OCI-LY7 (cell line): Measurements from ENCODE around the gene IQGAP3. TPM values are rescaled to one million over a fixed set of nuclear protein-coding genes. Genes with fewer than 3 reads are reported as not detected.

Experiments
- BruUV-seq: library from RNA; stranded (reverse); fragments of 400-500 nt; replicated peaks from 2 replicates; lab custom pipeline; 2021; lab: Mats Ljungman, UMichigan
- CTCF ChIA-PET: fragments of 300-600 bp; sonication (Branson Sonifier 250); formaldehyde crosslinking; loops from one replicate; lab custom pipeline; 2022; ENCODE audit warnings: antibody characterized with exemption; ENCODE audit not compliant: unreplicated experiment; lab: Charles Lee
- POLR2A ChIA-PET: fragments of 300-600 bp; sonication (Branson Sonifier 250); formaldehyde crosslinking; loops from one replicate; lab custom pipeline; 2022; ENCODE audit warnings: antibody characterized with exemption; lab: Charles Lee
- DNase-seq: peaks from one replicate; pipeline ENCODE4 v3.0.0-alpha.2; 2015; ENCODE audit warnings: low spot score
- H2AFZ ChIP-seq: fragments of 200-600 bp; sonication (generic), shearing (Covaris generic); 2 replicates; pipeline ENCODE4 v1.6.1; 2014; ENCODE audit warnings: mild to moderate bottlenecking, antibody characterized with exemption, low read length, moderate library complexity
- H3K27ac ChIP-seq: fragments of 200-600 bp; sonication (generic); 2 replicates; pipeline ENCODE4 v1.5.1; 2014; ENCODE audit warnings: mixed run types, low read depth, mild to moderate bottlenecking, moderate library complexity, low read length, inconsistent platforms; ENCODE audit not compliant: poor library complexity, severe bottlenecking
- H3K36me3 ChIP-seq: fragments of 200-600 bp; sonication (generic); 2 replicates; pipeline ENCODE4 v1.6.1; 2014; ENCODE audit warnings: mild to moderate bottlenecking, antibody characterized with exemption, low read length, moderate library complexity, mixed read lengths; ENCODE audit not compliant: insufficient read depth
- H3K4me1 ChIP-seq: fragments of 200-600 bp; sonication (generic); 2 replicates; pipeline ENCODE4 v1.5.1; 2014; ENCODE audit warnings: mild to moderate bottlenecking, low read length; ENCODE audit not compliant: insufficient read depth, poor library complexity, severe bottlenecking
- H3K4me2 ChIP-seq: fragments of 200-600 bp; sonication (generic); 2 replicates; pipeline ENCODE4 v1.6.1; 2014; ENCODE audit warnings: mild to moderate bottlenecking, low read length
- H3K4me3 ChIP-seq: fragments of 200-600 bp; sonication (generic); 2 replicates; pipeline ENCODE4 v1.5.1; 2014; ENCODE audit warnings: mild to moderate bottlenecking, low read depth, low read length; ENCODE audit not compliant: poor library complexity, severe bottlenecking
- H3K79me2 ChIP-seq: fragments of 200-600 bp; sonication (generic); 2 replicates; pipeline ENCODE4 v1.6.1; 2016; ENCODE audit warnings: low read depth, mild to moderate bottlenecking, low read length, moderate library complexity, mixed read lengths; ENCODE audit not compliant: insufficient read depth
- H3K9me2 ChIP-seq: fragments of 200-600 bp; sonication (generic); 2 replicates; pipeline ENCODE4 v1.6.1; 2016; ENCODE audit warnings: mild to moderate bottlenecking, low read length, mixed read lengths; ENCODE audit not compliant: insufficient read depth
- H3K9me3 ChIP-seq: fragments of 200-600 bp; sonication (generic); 2 replicates; pipeline ENCODE4 v1.6.1; 2014; ENCODE audit warnings: mild to moderate bottlenecking, mixed run types, low read length, mixed read lengths
- H4K20me1 ChIP-seq: fragments of 200-600 bp; sonication (generic); 2 replicates; pipeline ENCODE4 v1.6.1; 2014; ENCODE audit warnings: mild to moderate bottlenecking, antibody characterized with exemption, low read length, moderate library complexity, mixed read lengths; ENCODE audit not compliant: insufficient read depth
- CTCF ChIP-seq: fragments of 200-600 bp; sonication (generic); conservative IDR thresholded peaks from 2 replicates; pipeline ENCODE4 v1.5.1; 2014; ENCODE audit warnings: mild to moderate bottlenecking, antibody characterized with exemption, low read length, moderate library complexity, mixed read lengths
- EZH2phosphoT487 ChIP-seq: fragments of 200-600 bp; sonication (generic); IDR thresholded peaks from 2 replicates; pipeline ENCODE4 v1.6.1; 2018; ENCODE audit warnings: low read depth, borderline replicate concordance, mild to moderate bottlenecking, mixed run types, antibody characterized with exemption, low read length, moderate library complexity, mixed read lengths
- intact Hi-C: fragments of 100-400 bp; cut with micrococcal nuclease; formaldehyde crosslinking; loops from one replicate; pipeline ENCODE4 v1.10.0; 2022; ENCODE audit not compliant: unreplicated experiment
- total RNA-seq, 2 experiments: library from RNA; depleted of rRNA in 1 of 2; stranded (reverse); fragments of >200 nt in 1 of 2; shearing (Covaris generic) in 1 of 2; gene quantifications; 2 replicates each; pipeline ENCODE4 v1.2.3, GENCODE V29; 2014 to 2022

The IQGAP3 gene
- total RNA-seq, 2 experiments from 2014 or later = 22.4 to 28.7 TPM

GRCh38 chr1:156556354-156556753 is 16.0 kb downstream of the IQGAP3 start:
- Histone ChIP-seq H3K4me1 (peaks cover 25% of the 10 kb centered on the region), H3K9me3 (no peaks in the 10 kb centered on the region), H3K4me2 (no peak overlapping the region), H2AFZ (no peak overlapping the region), H3K4me3 (no peak overlapping the region), H3K27ac (no peak overlapping the region), H3K79me2 (no peaks in the 10 kb centered on the region), H3K9me2 (no peaks in the 10 kb centered on the region), H4K20me1 (no peaks in the 10 kb centered on the region), H3K36me3 (peaks cover 27% of the 10 kb centered on the region; the same call in 1 of the 2 replicates)
- no TSS peak for BruUV-seq
- CTCF ChIA-PET = no interaction called here
- no peak for DNase-seq
- TF ChIP-seq EZH2phosphoT487 (no peak), CTCF (no peak)
- intact Hi-C loops = no loop called here
- POLR2A ChIA-PET = no interaction called here

DNA sequence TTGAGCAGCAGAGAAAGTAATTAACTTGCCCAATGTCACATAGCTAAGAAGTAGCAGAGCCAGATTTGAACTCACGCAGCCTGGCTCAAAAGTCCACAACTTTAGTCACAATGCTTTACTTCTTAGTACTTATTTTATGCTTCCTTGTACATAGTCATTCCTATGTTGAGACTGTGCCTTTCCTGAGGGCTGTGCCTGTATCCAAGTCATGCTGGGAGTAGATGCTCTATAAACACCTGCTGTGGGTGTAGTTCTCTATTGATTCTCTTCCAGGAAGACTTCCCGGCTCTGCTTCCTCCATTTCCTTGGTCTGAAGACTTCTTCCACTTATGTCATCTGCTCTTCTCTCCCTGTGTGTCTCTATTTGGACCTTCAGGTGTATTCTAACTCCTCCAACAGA is 16.6 kb downstream of the IQGAP3 start:
- POLR2A ChIA-PET = interaction anchor here (0.6 to 1.2 kb wide), 3 partner anchors 49 to 66 kb away, joined by 3 to 4 read pairs (median 3); no protein-coding TSS in a partner anchor
- no peak overlapping the region for H3K27ac ChIP-seq
- no peak overlapping the region for H3K4me3 ChIP-seq
- CTCF ChIA-PET = no interaction called here
- DNase-seq = no peak
- intact Hi-C loops = no loop called here
- TF ChIP-seq EZH2phosphoT487 (no peak), CTCF (no peak)
- H4K20me1 ChIP-seq = no peaks in the 10 kb centered on the region
- H3K4me1 ChIP-seq = peaks cover 31% of the 10 kb centered on the region
- H3K9me3 ChIP-seq = no peaks in the 10 kb centered on the region
- no peaks in the 10 kb centered on the region for H3K79me2 ChIP-seq
- H3K4me2 ChIP-seq = no peak overlapping the region
- H2AFZ ChIP-seq = no peak overlapping the region
- H3K9me2 ChIP-seq = no peaks in the 10 kb centered on the region
- TSS peak; percentile 41 for BruUV-seq
- H3K36me3 ChIP-seq = peaks cover 25% of the 10 kb centered on the region; the same call in 1 of the 2 replicates

DNA sequence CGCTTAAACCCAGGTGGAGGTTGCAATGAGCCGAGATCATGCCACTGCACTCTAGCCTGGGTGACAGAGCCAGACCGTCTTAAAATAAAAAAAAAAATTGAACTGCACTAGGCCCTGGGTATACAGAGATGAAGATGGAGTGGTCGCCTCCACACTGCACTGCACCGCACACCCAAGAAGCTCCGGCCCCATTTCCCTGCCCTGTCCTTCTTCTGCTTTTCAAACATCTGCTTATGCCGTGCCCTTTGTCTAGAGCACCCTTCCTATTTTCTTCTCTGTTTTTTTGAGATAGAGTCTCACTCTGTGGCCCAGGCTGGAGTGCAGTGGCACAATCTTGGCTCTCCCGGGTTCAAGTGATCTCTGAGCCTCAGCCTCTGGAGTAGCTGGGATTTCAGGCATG is 17.4 kb downstream of the IQGAP3 start:
- Histone ChIP-seq H3K4me2 (no peak overlapping the region), H3K4me1 (peaks cover 32% of the 10 kb centered on the region), H3K9me2 (no peaks in the 10 kb centered on the region), H3K9me3 (no peaks in the 10 kb centered on the region), H3K4me3 (no peak overlapping the region), H4K20me1 (no peaks in the 10 kb centered on the region), H3K27ac (no peak overlapping the region), H2AFZ (no peak overlapping the region), H3K79me2 (no peaks in the 10 kb centered on the region), H3K36me3 (peaks cover 19% of the 10 kb centered on the region; the same call in 1 of the 2 replicates)
- no peak for DNase-seq
- intact Hi-C loops = no loop called here
- BruUV-seq = no TSS peak
- TF ChIP-seq CTCF (no peak), EZH2phosphoT487 (no peak)
- ChIA-PET CTCF (interaction anchor here (0.6 kb wide), 1 partner anchor 459 kb away, joined by 3 read pairs; no protein-coding TSS in a partner anchor), POLR2A (interaction anchor here (1.2 kb wide), 1 partner anchor 65 kb away, joined by 3 read pairs; no protein-coding TSS in a partner anchor)
